GM06990 (cell line): ENCODE measurements around the gene MAP2K1.
"Not testable (repeated sequence)": the region's sequence is repeated elsewhere in the genome, so short reads cannot be mapped to it uniquely, and the experiment has no call there.

Experiments
- DNase-seq: peaks from one replicate; pipeline ENCODE4 v3.0.0-alpha.2; 2011; ENCODE audit not compliant: insufficient read length; ENCODE audit errors: extremely low read depth
- H3K27me3 ChIP-seq: replicated peaks from 2 replicates; pipeline ENCODE4 v1.6.0; 2011; ENCODE audit warnings: low read length; ENCODE audit not compliant: control insufficient read depth, insufficient read depth
- H3K36me3 ChIP-seq: 2 replicates; pipeline ENCODE4 v1.5.1; 2011; ENCODE audit warnings: low read length; ENCODE audit not compliant: control insufficient read depth, insufficient read depth
- H3K4me3 ChIP-seq: replicated peaks from 2 replicates; pipeline ENCODE4 v1.5.1; 2011; ENCODE audit warnings: low read depth, mild to moderate bottlenecking, control low read depth, low read length
- TF ChIP-seq, protein P1 (sequence below): IDR thresholded peaks from 2 replicates; pipeline ENCODE4 v1.5.1; 2011; ENCODE audit warnings: low read length, control low read depth, mild to moderate bottlenecking, inconsistent platforms; ENCODE audit not compliant: insufficient read depth, poor library complexity, severe bottlenecking

The MAP2K1 gene

DNA sequence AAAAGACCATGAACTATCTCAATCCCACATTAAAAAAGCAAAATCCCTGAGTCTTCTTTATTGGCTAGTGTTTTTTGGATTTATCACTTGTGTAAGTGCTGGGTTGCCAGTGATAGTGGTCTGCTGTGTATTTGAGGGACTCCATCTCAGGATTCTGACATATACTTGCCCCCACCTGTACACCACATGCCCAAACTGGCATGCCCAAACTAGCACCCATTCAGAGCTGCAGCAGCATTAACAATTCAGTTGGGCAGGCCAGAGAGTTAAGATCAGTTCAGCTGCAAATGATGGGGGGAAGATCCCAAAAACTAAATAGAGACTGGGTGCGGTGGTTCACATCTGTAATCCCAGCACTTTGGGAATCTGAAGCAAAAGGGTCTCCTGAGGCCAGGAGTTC, 23.9 kb upstream of the MAP2K1 start:
- TF ChIP-seq, protein P1, sequence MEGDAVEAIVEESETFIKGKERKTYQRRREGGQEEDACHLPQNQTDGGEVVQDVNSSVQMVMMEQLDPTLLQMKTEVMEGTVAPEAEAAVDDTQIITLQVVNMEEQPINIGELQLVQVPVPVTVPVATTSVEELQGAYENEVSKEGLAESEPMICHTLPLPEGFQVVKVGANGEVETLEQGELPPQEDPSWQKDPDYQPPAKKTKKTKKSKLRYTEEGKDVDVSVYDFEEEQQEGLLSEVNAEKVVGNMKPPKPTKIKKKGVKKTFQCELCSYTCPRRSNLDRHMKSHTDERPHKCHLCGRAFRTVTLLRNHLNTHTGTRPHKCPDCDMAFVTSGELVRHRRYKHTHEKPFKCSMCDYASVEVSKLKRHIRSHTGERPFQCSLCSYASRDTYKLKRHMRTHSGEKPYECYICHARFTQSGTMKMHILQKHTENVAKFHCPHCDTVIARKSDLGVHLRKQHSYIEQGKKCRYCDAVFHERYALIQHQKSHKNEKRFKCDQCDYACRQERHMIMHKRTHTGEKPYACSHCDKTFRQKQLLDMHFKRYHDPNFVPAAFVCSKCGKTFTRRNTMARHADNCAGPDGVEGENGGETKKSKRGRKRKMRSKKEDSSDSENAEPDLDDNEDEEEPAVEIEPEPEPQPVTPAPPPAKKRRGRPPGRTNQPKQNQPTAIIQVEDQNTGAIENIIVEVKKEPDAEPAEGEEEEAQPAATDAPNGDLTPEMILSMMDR: no peak
- H3K4me3 ChIP-seq: no peak overlapping the region
- DNase-seq: no peak
- no peaks in the 10 kb centered on the region for H3K27me3 ChIP-seq
- no peaks in the 10 kb centered on the region for H3K36me3 ChIP-seq

DNA sequence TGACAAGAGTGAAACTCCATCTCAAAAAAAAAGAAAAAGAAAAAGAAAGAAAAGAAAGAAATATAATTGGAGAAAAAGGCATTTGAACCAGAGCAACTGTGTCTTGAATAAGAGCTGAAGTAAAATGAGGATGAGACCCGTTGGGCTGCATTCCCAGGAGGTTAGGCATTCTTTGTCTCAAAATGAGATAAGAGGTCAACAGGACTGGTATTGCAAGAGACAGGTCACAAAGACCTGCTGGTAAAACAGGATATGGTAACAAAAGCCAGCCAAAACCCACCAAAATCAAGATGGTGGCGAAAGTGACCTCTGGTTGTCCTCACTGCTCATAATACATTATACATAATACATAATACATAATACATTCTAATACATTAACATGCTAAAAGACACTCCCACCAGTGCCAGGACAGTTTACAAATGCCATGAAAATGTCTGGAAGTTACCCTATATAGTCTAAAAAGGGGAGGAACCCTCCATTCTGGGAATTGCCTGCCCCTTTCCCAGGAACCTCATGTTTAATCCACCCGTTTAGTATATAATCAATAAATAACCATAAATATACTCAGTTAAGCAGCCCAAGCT, 21.7 kb upstream of the MAP2K1 start:
- TF ChIP-seq, protein P1: no peak
- Histone ChIP-seq H3K4me3 (no peak overlapping the region), H3K27me3 (no peaks in the 10 kb centered on the region), H3K36me3 (no peaks in the 10 kb centered on the region)
- no peak for DNase-seq

DNA sequence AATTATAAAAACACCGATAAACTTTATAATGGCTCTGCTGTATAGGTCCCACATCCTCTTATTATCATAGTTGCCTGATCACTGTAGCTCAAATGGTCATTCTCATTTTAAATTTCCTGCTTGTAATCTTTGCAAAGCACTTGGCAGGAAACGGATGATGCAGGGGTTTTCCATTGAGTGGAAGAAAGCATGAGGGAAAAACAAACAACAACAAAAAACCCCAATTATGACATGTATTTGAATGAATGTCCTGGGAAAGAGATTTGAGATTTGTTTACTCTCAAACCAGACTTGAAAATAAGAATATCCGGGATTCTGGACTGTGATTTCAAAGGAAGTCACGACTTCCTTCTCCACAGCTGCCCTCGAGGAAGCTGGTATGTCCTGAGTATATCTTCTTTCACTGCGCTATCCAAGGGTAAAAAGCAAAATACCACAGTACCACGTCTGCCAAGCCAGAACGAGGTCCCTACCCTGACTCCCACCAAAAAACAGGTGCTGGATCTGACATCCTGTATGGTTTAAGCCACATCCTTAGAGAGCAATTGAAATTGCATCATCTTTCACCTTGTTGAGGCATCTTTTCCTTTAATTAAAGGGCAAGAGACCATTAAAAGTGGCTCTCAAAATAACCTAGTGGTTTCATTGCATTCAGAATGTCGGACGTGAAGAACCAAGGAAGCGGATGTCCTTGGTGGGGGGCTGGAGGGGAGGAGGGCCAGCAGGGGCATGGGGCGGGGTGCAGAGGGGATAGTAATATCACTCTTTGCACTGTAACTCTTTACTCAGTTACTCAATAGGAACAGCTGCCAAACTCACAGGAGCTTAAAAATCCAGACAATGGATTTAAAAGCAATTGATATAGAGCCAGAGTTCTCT, 16.7 kb upstream of the MAP2K1 start:
- Histone ChIP-seq H3K4me3 (peak overlapping the region; percentile 52), H3K36me3 (no peaks in the 10 kb centered on the region), H3K27me3 (no peaks in the 10 kb centered on the region)
- DNase-seq: peak; percentile 63
- TF ChIP-seq, protein P1: no peak

DNA sequence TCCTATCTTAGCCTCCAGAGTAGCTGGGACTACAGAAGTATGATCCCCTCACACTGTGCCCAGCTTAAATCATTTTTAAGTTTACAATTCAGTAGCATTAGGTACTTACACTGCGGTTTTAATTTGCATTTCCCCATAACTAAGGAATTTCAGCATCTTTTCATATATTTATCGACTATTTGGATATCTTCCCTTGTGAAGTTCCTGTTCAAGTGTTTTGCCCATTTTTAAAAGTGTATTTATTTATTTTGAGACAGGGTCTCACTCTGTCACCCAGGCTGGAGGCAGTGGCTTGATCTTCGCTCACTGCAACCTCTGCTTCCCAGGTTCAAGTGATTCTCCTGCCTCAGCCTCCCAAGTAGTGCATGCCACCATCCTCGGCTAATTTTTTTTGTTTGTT, 12.5 kb upstream of the MAP2K1 start:
- H3K4me3 ChIP-seq: no peak overlapping the region
- no peaks in the 10 kb centered on the region for H3K36me3 ChIP-seq
- TF ChIP-seq, protein P1: no peak
- no peak for DNase-seq
- no peaks in the 10 kb centered on the region for H3K27me3 ChIP-seq

DNA sequence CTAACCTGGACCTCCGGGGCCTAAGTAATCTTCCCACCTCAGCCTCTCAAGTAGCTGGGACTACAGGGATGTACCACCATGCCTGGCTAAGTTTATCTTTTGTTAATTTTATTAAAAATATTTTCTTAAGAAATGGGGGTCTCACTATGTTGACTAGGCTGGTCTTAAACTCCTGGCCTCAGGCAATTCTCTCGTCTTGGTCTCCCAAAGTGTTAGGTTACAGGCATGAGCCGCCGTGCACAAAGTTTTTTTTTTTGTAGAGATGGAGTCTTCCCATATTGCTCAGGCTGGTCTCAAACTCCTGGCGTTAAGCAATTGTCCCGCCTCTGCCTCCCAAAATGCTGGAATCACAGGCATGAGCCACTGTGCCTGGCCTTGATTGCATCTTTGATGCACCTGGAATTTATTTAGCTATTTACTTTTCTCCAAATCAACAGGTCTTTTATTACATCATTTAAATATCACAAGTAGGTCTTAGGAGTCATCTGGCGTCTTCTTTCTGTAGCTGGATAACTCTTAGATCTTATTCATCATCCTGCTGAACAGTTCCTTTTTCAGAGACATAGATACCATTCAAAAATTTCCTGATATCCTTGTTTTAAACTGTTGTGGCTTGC, 7.8 kb upstream of the MAP2K1 start:
- TF ChIP-seq, protein P1: no peak
- H3K4me3 ChIP-seq: no peak overlapping the region
- no peak for DNase-seq
- H3K27me3 ChIP-seq: no peaks in the 10 kb centered on the region
- no peaks in the 10 kb centered on the region for H3K36me3 ChIP-seq

DNA sequence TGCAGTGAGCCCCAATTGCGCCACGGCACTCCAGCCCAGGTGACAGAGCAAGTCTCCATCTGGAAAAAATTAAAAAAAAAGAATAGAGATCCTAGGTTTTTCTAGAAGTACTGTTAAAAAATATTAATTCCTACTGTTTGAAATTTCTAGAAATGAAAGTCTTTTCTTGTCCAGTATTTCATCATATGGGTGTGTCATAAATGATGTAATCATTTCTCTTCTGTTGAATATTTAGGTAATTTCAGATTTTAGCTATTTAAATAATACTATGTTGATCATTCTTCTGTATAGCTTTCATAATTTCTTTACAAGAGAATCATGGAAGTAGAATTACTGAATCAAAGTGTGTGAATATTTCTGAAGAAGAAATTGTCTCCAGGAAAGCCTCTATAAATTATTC, 5.3 kb upstream of the MAP2K1 start:
- H3K4me3 ChIP-seq, H3K27me3 ChIP-seq, DNase-seq, H3K36me3 ChIP-seq: not testable (repeated sequence)
